OCI-LY3 (cell line): ENCODE measurements around the gene TSPAN14.

ENCODE experiments used
- EZH2phosphoT487 ChIP-seq: fragments of 200-600 bp; shearing (Covaris generic); IDR thresholded peaks from 2 replicates; pipeline ENCODE4 v1.6.1; 2018; ENCODE audit warnings: antibody characterized with exemption, mixed run types, low read depth
- TF ChIP-seq, protein P1 (sequence below): fragments of 200-600, 300-600 bp; sonication (generic); IDR thresholded peaks from 2 replicates; pipeline ENCODE4 v1.5.1; 2014; ENCODE audit warnings: antibody characterized with exemption, low read length, low read depth

DNA sequence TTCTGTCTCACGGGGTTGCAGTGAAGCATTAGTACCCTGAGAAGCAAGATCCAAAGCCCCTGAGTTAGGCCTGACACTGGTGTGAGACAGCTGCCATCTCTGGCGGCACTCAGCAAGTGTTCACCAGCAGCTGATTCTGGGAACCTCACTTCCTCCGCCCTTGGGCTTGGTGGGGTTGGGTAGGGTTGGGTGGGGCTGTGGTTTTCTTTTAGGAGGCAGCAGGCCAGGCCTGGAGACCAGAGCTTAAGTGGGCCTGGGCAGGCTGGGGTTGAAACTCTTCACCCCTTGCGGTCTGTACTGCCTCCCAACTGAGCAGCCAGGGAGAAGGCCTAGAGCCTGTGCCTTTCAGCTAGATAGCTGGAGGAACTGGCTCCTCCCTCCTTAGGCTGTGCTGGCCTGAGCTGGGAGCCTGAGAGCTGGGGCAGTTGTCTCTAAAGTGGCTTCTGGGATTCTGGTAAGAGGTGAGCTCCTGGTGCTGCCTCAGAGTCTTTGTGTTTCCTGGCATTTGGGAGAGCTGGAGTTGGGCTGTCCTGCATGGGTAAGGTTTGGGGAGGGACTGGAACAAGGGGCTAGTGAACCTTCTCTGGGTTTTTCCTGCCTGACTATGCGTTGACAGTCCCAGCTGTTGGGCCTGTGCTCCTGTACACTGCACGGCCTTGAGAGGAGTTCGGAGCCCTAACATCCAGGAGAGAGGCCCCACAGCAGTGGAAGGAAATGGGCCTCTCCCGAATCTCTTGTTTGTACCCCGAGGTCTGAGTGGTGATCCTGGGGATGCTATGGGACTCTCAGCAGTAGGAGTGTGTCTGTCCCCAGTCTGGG is 5.1 kb downstream of the TSPAN14 start:
- TF ChIP-seq, protein P1, sequence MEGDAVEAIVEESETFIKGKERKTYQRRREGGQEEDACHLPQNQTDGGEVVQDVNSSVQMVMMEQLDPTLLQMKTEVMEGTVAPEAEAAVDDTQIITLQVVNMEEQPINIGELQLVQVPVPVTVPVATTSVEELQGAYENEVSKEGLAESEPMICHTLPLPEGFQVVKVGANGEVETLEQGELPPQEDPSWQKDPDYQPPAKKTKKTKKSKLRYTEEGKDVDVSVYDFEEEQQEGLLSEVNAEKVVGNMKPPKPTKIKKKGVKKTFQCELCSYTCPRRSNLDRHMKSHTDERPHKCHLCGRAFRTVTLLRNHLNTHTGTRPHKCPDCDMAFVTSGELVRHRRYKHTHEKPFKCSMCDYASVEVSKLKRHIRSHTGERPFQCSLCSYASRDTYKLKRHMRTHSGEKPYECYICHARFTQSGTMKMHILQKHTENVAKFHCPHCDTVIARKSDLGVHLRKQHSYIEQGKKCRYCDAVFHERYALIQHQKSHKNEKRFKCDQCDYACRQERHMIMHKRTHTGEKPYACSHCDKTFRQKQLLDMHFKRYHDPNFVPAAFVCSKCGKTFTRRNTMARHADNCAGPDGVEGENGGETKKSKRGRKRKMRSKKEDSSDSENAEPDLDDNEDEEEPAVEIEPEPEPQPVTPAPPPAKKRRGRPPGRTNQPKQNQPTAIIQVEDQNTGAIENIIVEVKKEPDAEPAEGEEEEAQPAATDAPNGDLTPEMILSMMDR, result no peak
- no peak for TF ChIP-seq EZH2phosphoT487
